Gastrocnemius medialis (tissue), 4 donors: ENCODE data around the gene ARMC2. TPM values are rescaled to one million over a fixed set of nuclear protein-coding genes. Genes with fewer than 3 reads are reported as not detected.

Experiments used
- ATAC-seq, 2 donors: fragments of 150-250 bp; one replicate each; pipeline ENCODE4 v1.9.1; 2016
- DNase-seq, 2 donors: peaks; one replicate each; pipeline ENCODE4 v3.0.0-alpha.2; 2019
- H3K27ac ChIP-seq, 4 donors: fragments of 200-600 bp; sonication (generic); 1 replicate in 1 of 4; 2 replicates in 3 of 4; pipeline ENCODE4 v1.5.1; 2016 to 2018; ENCODE audit warnings: mild to moderate bottlenecking in 2 of 4, moderate library complexity in 1 of 4
- H3K27me3 ChIP-seq, 3 donors: fragments of 200-600 bp; sonication (generic) in 2 of 3; 1 replicate in 1 of 3; 2 replicates in 2 of 3; pipeline versions ENCODE4 v1.5.1 to v1.6.0; 2016 to 2019; ENCODE audit warnings: mild to moderate bottlenecking in 1 of 3, moderate library complexity in 1 of 3
- H3K36me3 ChIP-seq, 2 donors: fragments of 200-600 bp; sonication (generic) in 1 of 2; one replicate each; pipeline ENCODE4 v1.5.1; 2017 to 2018
- H3K4me1 ChIP-seq, 2 donors: fragments of 200-600 bp; sonication (generic) in 1 of 2; one replicate each; pipeline ENCODE4 v1.5.1; 2016 to 2017; ENCODE audit warnings: mild to moderate bottlenecking in 2 of 2
- H3K4me3 ChIP-seq, 4 donors: fragments of 200-600 bp; sonication (generic) in 3 of 4; 1 replicate in 1 of 4; 2 replicates in 3 of 4; pipeline ENCODE4 v1.5.1; 2016 to 2019; ENCODE audit warnings: mild to moderate bottlenecking in 2 of 4
- H3K9me3 ChIP-seq, 3 donors: fragments of 200-600 bp; sonication (generic) in 2 of 3; 1 replicate in 1 of 3; 2 replicates in 2 of 3; pipeline ENCODE4 v1.5.1; 2016 to 2019
- POLR2A ChIP-seq, 2 donors: fragments of 450-650 bp; IDR thresholded peaks; one replicate each; pipeline ENCODE4 v1.6.1; 2017; ENCODE audit warnings: antibody characterized with exemption in 2 of 2, mild to moderate bottlenecking in 2 of 2, moderate library complexity in 2 of 2
- in situ Hi-C, 4 donors: fragments of 200-750 bp; cut with MboI; loops; one replicate each; pipeline versions ENCODE4 v1.15.0 to v1.8.0; 2017; ENCODE audit warnings: low sequenced_read_pairs in 4 of 4
- intact Hi-C: fragments of 100-400 bp; cut with DNase I; formaldehyde crosslinking; loops from one replicate; pipeline ENCODE4 v1.15.1; 2023; ENCODE audit warnings: low total_unique reads
- total RNA-seq, 4 donors: library from RNA; depleted of rRNA; stranded (reverse); fragments of >200 nt; gene quantifications; one replicate each; pipeline versions ENCODE4 v1.1.0 to v1.2.3, GENCODE V29; 2016
- TF ChIP-seq, protein P1 (sequence below), 5 experiments: fragments of 450-650 bp in 3 of 5; fragments of 200-600 bp in 2 of 5; sonication (generic) in 2 of 5; IDR thresholded peaks in 4 of 5; conservative IDR thresholded peaks in 1 of 5; 1 replicate in 4 of 5; 2 replicates in 1 of 5; pipeline ENCODE4 v1.5.1; 2016 to 2019; ENCODE audit warnings: antibody characterized with exemption in 5 of 5, mild to moderate bottlenecking in 3 of 5, moderate library complexity in 3 of 5

ARMC2 gene
- total RNA-seq, 4 donors from 2014 or later, result 0.20 to 1.8 (median 0.56) TPM

DNA sequence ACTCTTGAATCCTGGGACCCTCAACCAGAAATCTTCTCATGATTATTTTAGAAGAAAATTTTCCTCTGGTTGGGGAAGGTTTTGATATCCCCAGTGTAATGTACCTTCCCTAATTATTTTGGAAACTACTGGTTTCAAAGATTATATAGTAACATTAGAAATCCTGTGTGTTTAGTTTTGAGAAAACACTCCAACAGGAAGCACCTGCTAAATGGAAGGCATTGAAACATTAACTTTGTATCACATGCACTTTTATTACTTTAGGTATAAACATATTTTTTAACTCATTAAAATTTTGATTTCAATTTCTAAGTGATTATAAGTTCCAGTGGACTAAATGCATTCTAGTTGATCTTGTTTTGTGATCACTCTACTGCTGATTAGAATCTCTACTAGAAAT lies 137.1 kb downstream of the ARMC2 start:
- intact Hi-C loops (no loop called here), in situ Hi-C loops (no loop called here)
- no peak for DNase-seq
- no peaks in the 10 kb centered on the region for H3K9me3 ChIP-seq
- H3K4me1 ChIP-seq, result peaks cover 0 to 4% of the 10 kb centered on the region in 2 donors
- H3K27ac ChIP-seq, result no peak overlapping the region
- peaks cover 6 to 42% of the 10 kb centered on the region in 2 donors for H3K36me3 ChIP-seq
- ATAC-seq, result no peak
- no peaks in the 10 kb centered on the region for H3K27me3 ChIP-seq
- H3K4me3 ChIP-seq, result no peak overlapping the region
- TF ChIP-seq POLR2A (IDR thresholded peaks at IDR 0.05), result no peak
- TF ChIP-seq, protein P1, sequence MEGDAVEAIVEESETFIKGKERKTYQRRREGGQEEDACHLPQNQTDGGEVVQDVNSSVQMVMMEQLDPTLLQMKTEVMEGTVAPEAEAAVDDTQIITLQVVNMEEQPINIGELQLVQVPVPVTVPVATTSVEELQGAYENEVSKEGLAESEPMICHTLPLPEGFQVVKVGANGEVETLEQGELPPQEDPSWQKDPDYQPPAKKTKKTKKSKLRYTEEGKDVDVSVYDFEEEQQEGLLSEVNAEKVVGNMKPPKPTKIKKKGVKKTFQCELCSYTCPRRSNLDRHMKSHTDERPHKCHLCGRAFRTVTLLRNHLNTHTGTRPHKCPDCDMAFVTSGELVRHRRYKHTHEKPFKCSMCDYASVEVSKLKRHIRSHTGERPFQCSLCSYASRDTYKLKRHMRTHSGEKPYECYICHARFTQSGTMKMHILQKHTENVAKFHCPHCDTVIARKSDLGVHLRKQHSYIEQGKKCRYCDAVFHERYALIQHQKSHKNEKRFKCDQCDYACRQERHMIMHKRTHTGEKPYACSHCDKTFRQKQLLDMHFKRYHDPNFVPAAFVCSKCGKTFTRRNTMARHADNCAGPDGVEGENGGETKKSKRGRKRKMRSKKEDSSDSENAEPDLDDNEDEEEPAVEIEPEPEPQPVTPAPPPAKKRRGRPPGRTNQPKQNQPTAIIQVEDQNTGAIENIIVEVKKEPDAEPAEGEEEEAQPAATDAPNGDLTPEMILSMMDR (IDR thresholded peaks at IDR 0.05 in 4 of 5, conservative IDR thresholded peaks at IDR 0.05 in 1 of 5), result no peak

DNA sequence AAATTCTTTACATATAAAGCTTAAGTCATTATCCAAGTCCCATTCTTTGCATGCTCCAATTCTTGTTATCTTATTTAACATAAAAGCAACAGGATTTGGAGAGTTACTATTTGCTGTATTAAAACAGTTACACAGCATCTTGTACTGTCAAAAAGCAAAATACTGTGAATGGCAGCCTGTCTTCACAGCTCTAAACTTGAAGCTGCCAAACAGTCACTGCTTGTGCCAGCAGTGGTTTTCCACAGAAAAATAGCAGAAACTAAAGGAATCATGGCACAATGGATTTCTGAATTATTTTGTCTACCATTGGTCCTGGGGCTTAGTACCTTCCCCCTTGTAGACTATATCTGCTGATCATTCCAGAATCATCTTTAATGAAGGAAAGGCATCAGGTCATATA lies 138.9 kb downstream of the ARMC2 start:
- no peaks in the 10 kb centered on the region for H3K9me3 ChIP-seq
- no peak for TF ChIP-seq POLR2A (IDR thresholded peaks at IDR 0.05)
- intact Hi-C loops (no loop called here), in situ Hi-C loops (no loop called here)
- no peaks in the 10 kb centered on the region for H3K27me3 ChIP-seq
- H3K36me3 ChIP-seq, result peaks cover 6 to 61% of the 10 kb centered on the region in 2 donors
- no peak overlapping the region for H3K27ac ChIP-seq
- DNase-seq, result no peak
- no peak overlapping the region for H3K4me3 ChIP-seq
- no peak for ATAC-seq
- H3K4me1 ChIP-seq, result peaks cover 0 to 4% of the 10 kb centered on the region in 2 donors

DNA sequence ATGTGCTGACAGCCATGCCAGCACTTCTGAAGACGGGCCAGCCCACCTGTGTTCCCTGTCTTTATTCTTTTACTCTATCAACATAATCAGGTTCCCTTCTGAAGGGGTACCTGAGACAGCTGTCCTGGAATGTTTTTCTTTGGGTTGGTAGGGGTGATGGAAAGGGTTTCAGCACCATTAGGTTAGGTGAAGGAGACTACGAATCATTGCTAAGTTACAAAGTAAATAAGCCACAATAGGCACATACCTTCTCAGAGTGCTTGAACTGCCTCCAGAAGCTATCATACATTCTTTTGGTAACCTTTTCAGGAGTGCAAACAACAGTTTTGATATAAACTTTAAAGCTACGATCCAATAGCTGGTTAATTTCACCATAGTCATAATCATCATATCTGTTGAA lies 140.1 kb downstream of the ARMC2 start:
- Histone ChIP-seq H3K27me3 (no peaks in the 10 kb centered on the region), H3K36me3 (peaks cover 6 to 72% of the 10 kb centered on the region in 2 donors), H3K27ac (no peak overlapping the region), H3K4me1 (peaks cover 0 to 4% of the 10 kb centered on the region in 2 donors), H3K4me3 (no peak overlapping the region), H3K9me3 (no peaks in the 10 kb centered on the region)
- ATAC-seq (no peak), DNase-seq (no peak)
- TF ChIP-seq, protein P1 (IDR thresholded peaks at IDR 0.05 in 4 of 5, conservative IDR thresholded peaks at IDR 0.05 in 1 of 5), result no peak
- TF ChIP-seq POLR2A (IDR thresholded peaks at IDR 0.05), result no peak
- in situ Hi-C loops (no loop called here), intact Hi-C loops (no loop called here)

DNA sequence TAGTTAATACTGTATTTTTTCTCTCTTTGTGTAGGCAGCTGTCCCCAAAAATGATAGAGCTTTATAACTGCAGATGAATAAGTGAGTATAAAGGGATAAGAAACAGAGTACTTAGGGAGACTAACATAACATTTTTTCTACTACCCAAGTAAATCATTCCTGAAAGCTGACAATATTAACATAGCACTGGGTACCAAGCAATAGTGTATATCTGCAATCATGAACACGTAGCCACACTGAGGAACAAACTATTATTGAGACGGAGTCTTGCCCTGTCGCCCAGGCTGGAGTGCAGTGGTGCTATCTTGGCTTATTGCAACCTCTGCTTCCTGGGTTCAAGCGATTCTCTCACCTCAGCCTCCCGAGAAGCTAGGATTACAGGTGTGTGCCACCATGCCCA lies 140.5 kb downstream of the ARMC2 start:
- no peak for TF ChIP-seq POLR2A (IDR thresholded peaks at IDR 0.05)
- TF ChIP-seq, protein P1 (IDR thresholded peaks at IDR 0.05 in 4 of 5, conservative IDR thresholded peaks at IDR 0.05 in 1 of 5), result no peak
- intact Hi-C loops (no loop called here), in situ Hi-C loops (no loop called here)
- Histone ChIP-seq H3K4me3 (no peak overlapping the region), H3K9me3 (no peaks in the 10 kb centered on the region), H3K27me3 (no peaks in the 10 kb centered on the region), H3K27ac (peak overlapping the region in 1 of 4 donors; percentile 10), H3K36me3 (peaks cover 6 to 77% of the 10 kb centered on the region in 2 donors), H3K4me1 (peaks cover 2 to 4% of the 10 kb centered on the region in 2 donors)
- ATAC-seq (no peak), DNase-seq (no peak)

DNA sequence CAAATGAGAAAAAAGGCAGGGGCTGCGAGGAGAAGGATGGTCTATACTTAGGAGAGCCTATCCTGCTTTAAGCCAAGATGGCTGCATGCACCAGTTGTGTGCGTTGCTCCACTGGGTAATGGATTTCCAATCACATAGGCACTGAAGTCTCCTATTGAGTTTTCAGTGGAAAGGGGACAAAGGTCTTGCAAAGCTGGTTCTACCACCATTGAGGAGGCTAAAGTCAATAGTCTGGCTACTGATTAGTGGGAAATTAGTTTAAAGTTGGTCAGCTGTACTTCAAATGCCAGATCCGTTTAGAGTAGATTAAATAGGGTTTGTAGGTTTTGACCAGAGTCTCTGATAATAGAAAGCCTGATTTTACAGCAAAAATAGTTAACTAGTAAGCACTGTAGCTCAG lies 141.5 kb downstream of the ARMC2 start:
- intact Hi-C loops (no loop called here), in situ Hi-C loops (no loop called here)
- TF ChIP-seq, protein P1 (IDR thresholded peaks at IDR 0.05 in 4 of 5, conservative IDR thresholded peaks at IDR 0.05 in 1 of 5), result no peak
- no peak for TF ChIP-seq POLR2A (IDR thresholded peaks at IDR 0.05)
- H3K27me3 ChIP-seq, result no peaks in the 10 kb centered on the region
- no peak overlapping the region for H3K4me3 ChIP-seq
- peak overlapping the region in 1 of 4 donors; percentile 25 for H3K27ac ChIP-seq
- ATAC-seq (no peak), DNase-seq (no peak)
- H3K9me3 ChIP-seq, result no peaks in the 10 kb centered on the region
- peaks cover 6 to 86% of the 10 kb centered on the region in 2 donors for H3K36me3 ChIP-seq
- H3K4me1 ChIP-seq, result peaks cover 4 to 9% of the 10 kb centered on the region in 2 donors
